Kidney tubule cell (primary cell): ENCODE data around the gene STK32B.
A peak's percentile ranks its signal among the peaks of the same experiment; 100 is the strongest.
"Not testable (repeated sequence)": the region's sequence is repeated elsewhere in the genome, so short reads cannot be mapped to it uniquely, and the experiment has no call there.

Experiments used
- DNase-seq: peaks from one replicate; pipeline ENCODE4 v3.0.0-alpha.2; 2018; ENCODE audit warnings: low spot score

The STK32B gene

GRCh38 chr4:5209862-5210261 lies 158.6 kb downstream of the STK32B start:
- no peak for DNase-seq

- no peak for DNase-seq
Measured at GRCh38 chr4:5211282-5211839, 160.1 kb downstream of the STK32B start.

GRCh38 chr4:5212255-5213013 lies 161.2 kb downstream of the STK32B start:
- no peak for DNase-seq

- no peak for DNase-seq
Measured at GRCh38 chr4:5213087-5213595, 161.9 kb downstream of the STK32B start.

GRCh38 chr4:5215321-5215720 lies 164.0 kb downstream of the STK32B start:
- DNase-seq = no peak

GRCh38 chr4:5217421-5217820 lies 166.1 kb downstream of the STK32B start:
- no peak for DNase-seq

- no peak for DNase-seq
Measured at GRCh38 chr4:5218376-5219069, 167.2 kb downstream of the STK32B start.

- DNase-seq = peak; percentile 22
Measured at GRCh38 chr4:5220028-5220427, 168.7 kb downstream of the STK32B start.

GRCh38 chr4:5222047-5222446 lies 170.8 kb downstream of the STK32B start:
- DNase-seq = no peak

GRCh38 chr4:5222951-5223350 lies 171.7 kb downstream of the STK32B start:
- no peak for DNase-seq

- peak; percentile 33 for DNase-seq
Measured at GRCh38 chr4:5224340-5224739, 173.1 kb downstream of the STK32B start.

GRCh38 chr4:5232549-5232948 lies 181.3 kb downstream of the STK32B start:
- no peak for DNase-seq

- DNase-seq = no peak
Measured at GRCh38 chr4:5237086-5237660, 185.9 kb downstream of the STK32B start.

GRCh38 chr4:5238173-5238572 lies 186.9 kb downstream of the STK32B start:
- DNase-seq = no peak

- not testable (repeated sequence) for DNase-seq
Measured at GRCh38 chr4:5247061-5247460, 195.8 kb downstream of the STK32B start.

- DNase-seq = no peak
Measured at GRCh38 chr4:5247735-5248134, 196.5 kb downstream of the STK32B start.

- DNase-seq = no peak
Measured at GRCh38 chr4:5249727-5250126, 198.4 kb downstream of the STK32B start.

GRCh38 chr4:5250536-5250935 lies 199.3 kb downstream of the STK32B start:
- DNase-seq = not testable (repeated sequence)

GRCh38 chr4:5256421-5256820 lies 205.1 kb downstream of the STK32B start:
- DNase-seq = no peak

- DNase-seq = no peak
Measured at GRCh38 chr4:5257086-5257485, 205.8 kb downstream of the STK32B start.

GRCh38 chr4:5259471-5259870 lies 208.2 kb downstream of the STK32B start:
- DNase-seq = no peak

- no peak for DNase-seq
Measured at GRCh38 chr4:5260121-5260520, 208.8 kb downstream of the STK32B start.

GRCh38 chr4:5261866-5262265 lies 210.6 kb downstream of the STK32B start:
- DNase-seq = no peak
